Measurements from ENCODE around the gene SLC4A5. TPM values are rescaled to one million over a fixed set of nuclear protein-coding genes. Genes with fewer than 3 reads are reported as not detected.

Gene SLC4A5
- total RNA-seq, 1 donor from 2014 or later, result 8.2 TPM

DNA sequence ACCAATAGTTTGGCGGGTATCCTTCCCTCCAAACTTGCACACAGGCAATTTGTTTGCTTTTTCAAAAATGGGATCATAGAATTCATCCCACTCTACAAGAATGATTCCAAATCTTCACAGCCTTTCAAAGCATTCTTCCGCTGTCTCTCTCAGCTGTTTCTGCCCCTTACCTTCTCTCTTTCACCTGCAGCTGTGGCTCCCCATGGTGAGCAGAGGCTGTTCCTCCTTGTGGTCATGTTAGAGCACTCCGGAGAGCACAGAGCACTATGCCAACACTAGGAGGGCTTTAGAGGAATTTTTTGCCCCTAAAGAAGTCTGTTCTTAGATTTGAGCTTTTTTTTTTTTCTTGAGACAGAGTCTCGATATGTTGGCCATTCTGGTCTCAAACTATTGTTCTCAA, 114.4 kb downstream of the SLC4A5 start:
- Mint-ChIP-seq H3K9me3 (ENCODE audit: unreplicated experiment) (peaks cover 4% of the 10 kb centered on the region), H3K4me3 (ENCODE audit: unreplicated experiment) (no peak overlapping the region), H3K4me1 (ENCODE audit: low read depth, unreplicated experiment) (peaks cover 13% of the 10 kb centered on the region), H3K27me3 (ENCODE audit: unreplicated experiment) (peaks cover 5% of the 10 kb centered on the region), H3K36me3 (ENCODE audit: unreplicated experiment) (no peaks in the 10 kb centered on the region), H3K27ac (ENCODE audit: unreplicated experiment) (no peak overlapping the region)
- TF ChIP-seq, protein P1, sequence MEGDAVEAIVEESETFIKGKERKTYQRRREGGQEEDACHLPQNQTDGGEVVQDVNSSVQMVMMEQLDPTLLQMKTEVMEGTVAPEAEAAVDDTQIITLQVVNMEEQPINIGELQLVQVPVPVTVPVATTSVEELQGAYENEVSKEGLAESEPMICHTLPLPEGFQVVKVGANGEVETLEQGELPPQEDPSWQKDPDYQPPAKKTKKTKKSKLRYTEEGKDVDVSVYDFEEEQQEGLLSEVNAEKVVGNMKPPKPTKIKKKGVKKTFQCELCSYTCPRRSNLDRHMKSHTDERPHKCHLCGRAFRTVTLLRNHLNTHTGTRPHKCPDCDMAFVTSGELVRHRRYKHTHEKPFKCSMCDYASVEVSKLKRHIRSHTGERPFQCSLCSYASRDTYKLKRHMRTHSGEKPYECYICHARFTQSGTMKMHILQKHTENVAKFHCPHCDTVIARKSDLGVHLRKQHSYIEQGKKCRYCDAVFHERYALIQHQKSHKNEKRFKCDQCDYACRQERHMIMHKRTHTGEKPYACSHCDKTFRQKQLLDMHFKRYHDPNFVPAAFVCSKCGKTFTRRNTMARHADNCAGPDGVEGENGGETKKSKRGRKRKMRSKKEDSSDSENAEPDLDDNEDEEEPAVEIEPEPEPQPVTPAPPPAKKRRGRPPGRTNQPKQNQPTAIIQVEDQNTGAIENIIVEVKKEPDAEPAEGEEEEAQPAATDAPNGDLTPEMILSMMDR (IDR thresholded peaks at IDR 0.05; ENCODE audit: partially characterized antibody, unreplicated experiment), result no peak
- DNase-seq, result no peak

DNA sequence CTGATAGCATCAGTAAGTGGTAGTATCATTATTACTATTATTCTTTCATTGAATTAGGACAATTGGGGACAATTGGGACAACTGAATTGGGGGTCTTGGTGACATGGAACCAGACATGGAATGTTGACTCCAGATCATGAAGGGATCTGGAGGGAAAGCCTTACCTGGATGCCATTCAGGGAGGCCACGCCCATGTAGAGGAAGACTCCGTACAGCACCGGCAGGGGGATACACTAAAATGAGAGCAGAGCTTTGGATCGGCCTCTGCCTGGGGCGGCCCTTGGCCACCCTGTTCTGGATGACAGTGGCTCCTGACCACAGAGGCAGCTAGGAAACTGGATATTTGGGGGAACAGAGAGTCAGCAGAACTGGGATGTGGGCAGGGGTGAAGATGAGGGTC, 115.6 kb downstream of the SLC4A5 start:
- H3K4me3 Mint-ChIP-seq (ENCODE audit: unreplicated experiment), result no peak overlapping the region
- DNase-seq, result no peak
- TF ChIP-seq, protein P1 (IDR thresholded peaks at IDR 0.05; ENCODE audit: partially characterized antibody, unreplicated experiment), result no peak
- peaks cover 15% of the 10 kb centered on the region for H3K4me1 Mint-ChIP-seq (ENCODE audit: low read depth, unreplicated experiment)
- H3K27ac Mint-ChIP-seq (ENCODE audit: unreplicated experiment), result no peak overlapping the region
- no peaks in the 10 kb centered on the region for H3K36me3 Mint-ChIP-seq (ENCODE audit: unreplicated experiment)
- H3K27me3 Mint-ChIP-seq (ENCODE audit: unreplicated experiment), result peaks cover 4% of the 10 kb centered on the region
- H3K9me3 Mint-ChIP-seq (ENCODE audit: unreplicated experiment), result peaks cover 4% of the 10 kb centered on the region

DNA sequence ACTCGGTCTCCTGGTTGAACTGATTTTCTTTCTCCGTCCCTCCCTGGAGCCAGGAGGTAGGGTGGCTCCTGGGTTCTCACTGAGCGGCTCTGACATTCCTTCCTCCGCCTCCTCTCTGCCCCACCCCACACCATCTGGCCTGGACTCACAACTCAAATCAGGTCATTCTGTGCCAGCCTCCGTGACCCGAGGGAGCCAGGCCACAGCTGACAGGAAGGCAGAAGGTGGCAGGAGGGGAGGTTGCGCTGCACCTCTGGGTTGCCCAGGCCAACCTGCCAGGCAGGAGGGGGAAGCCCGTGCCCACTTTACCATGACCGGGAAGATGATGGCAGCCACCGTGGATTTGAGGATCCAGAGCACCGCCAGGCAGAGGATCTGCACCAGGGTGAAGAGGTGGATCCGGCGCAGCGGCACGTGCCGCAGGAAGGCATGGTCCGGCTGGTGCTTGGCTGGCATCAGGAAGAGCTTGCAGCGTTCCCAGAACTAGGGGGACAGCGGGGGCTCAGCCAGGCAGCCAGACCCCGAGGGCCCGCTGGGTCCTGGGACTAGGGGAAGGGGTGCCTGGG, 116.5 kb downstream of the SLC4A5 start:
- DNase-seq, result peak; percentile 49
- peaks cover 15% of the 10 kb centered on the region for H3K4me1 Mint-ChIP-seq (ENCODE audit: low read depth, unreplicated experiment)
- peaks cover 4% of the 10 kb centered on the region for H3K9me3 Mint-ChIP-seq (ENCODE audit: unreplicated experiment)
- peak overlapping the region; percentile 10 for H3K27ac Mint-ChIP-seq (ENCODE audit: unreplicated experiment)
- TF ChIP-seq, protein P1 (IDR thresholded peaks at IDR 0.05; ENCODE audit: partially characterized antibody, unreplicated experiment), result no peak
- H3K4me3 Mint-ChIP-seq (ENCODE audit: unreplicated experiment), result peak overlapping the region; percentile 35
- H3K27me3 Mint-ChIP-seq (ENCODE audit: unreplicated experiment), result peaks cover 4% of the 10 kb centered on the region
- H3K36me3 Mint-ChIP-seq (ENCODE audit: unreplicated experiment), result no peaks in the 10 kb centered on the region

DNA sequence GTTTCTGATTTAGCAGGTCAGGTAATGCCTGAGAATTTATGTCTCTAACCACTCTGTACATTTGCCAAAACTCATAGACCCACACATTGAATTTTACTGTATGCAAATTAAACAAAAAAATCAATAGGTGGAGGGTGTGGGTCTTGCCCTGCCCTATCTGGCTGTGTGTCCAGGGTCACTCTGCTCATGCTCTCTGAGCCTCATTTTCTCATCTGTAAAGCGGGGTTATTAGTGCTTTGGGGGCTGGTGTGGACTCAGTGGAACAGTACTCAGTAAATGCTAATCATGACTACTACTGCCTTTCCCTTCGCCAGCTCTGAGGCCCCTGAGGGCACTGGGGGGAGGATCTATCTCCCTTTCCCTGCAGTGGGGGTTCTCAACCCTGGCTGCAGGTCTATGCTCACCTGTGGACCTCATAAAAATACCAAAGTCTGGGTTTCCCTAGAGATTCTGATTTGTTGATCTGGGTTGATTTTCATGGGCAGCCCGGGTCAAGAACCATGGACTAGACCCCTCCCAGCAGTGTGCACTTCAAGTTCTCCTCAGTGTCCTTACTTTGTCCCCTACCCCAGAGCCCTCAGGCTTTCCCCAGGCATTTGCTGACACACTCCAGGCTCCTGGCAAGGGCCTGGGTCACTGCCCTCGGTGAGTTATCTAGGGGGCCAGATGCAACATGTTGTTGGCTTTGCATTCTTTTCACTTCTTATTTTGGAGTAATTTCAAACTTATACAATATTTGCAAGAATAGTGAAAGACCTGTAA, 117.3 kb downstream of the SLC4A5 start:
- Mint-ChIP-seq H3K27ac (ENCODE audit: unreplicated experiment) (no peak overlapping the region), H3K9me3 (ENCODE audit: unreplicated experiment) (peaks cover 4% of the 10 kb centered on the region), H3K4me3 (ENCODE audit: unreplicated experiment) (no peak overlapping the region), H3K4me1 (ENCODE audit: low read depth, unreplicated experiment) (peaks cover 15% of the 10 kb centered on the region), H3K27me3 (ENCODE audit: unreplicated experiment) (peaks cover 4% of the 10 kb centered on the region), H3K36me3 (ENCODE audit: unreplicated experiment) (no peaks in the 10 kb centered on the region)
- DNase-seq, result no peak
- TF ChIP-seq, protein P1 (IDR thresholded peaks at IDR 0.05; ENCODE audit: partially characterized antibody, unreplicated experiment), result no peak

All from glutamatergic neuron (in vitro differentiated cells).